Kasumi-1 (cell line): Measurements from ENCODE around the gene TM9SF2.
"Not testable (repeated sequence)": the region's sequence is repeated elsewhere in the genome, so short reads cannot be mapped to it uniquely, and the experiment has no call there.

Experiments used
- DNase-seq, 2 experiments: peaks; one replicate each; lab custom pipeline; 2025; lab: John Stamatoyannopoulos, UW

The TM9SF2 gene, protein sequence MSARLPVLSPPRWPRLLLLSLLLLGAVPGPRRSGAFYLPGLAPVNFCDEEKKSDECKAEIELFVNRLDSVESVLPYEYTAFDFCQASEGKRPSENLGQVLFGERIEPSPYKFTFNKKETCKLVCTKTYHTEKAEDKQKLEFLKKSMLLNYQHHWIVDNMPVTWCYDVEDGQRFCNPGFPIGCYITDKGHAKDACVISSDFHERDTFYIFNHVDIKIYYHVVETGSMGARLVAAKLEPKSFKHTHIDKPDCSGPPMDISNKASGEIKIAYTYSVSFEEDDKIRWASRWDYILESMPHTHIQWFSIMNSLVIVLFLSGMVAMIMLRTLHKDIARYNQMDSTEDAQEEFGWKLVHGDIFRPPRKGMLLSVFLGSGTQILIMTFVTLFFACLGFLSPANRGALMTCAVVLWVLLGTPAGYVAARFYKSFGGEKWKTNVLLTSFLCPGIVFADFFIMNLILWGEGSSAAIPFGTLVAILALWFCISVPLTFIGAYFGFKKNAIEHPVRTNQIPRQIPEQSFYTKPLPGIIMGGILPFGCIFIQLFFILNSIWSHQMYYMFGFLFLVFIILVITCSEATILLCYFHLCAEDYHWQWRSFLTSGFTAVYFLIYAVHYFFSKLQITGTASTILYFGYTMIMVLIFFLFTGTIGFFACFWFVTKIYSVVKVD

DNA sequence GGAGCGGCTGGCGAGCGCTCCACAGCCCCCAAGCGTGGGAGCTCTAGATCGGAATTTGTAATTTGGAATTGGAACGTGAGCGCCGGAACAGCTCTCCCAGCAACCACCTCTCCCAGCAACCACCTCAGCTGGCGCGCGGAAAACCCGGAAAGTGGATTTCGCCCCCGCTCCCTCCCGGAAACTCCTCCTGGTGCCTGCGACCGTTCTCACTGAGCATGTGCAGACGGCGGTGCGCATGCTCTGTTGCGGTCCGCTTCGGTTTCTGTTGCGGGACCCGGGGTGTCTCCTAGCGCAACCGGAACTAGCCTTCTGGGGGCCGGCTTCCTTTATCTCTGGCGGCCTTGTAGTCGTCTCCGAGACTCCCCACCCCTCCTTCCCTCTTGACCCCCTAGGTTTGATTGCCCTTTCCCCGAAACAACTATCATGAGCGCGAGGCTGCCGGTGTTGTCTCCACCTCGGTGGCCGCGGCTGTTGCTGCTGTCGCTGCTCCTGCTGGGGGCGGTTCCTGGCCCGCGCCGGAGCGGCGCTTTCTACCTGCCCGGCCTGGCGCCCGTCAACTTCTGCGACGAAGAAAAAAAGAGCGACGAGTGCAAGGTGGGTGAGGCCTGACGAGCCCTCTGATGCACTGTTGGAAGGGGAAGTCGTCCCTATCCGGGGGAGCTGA, at the start of gene TM9SF2:
Gene TM9SF2, plus strand, starts transcription at position 289 of the 664 bp plus-strand sequence. Its CDS starts 135 bp downstream, at position 424.
- DNase-seq: peak; percentile 95 to 98

DNA sequence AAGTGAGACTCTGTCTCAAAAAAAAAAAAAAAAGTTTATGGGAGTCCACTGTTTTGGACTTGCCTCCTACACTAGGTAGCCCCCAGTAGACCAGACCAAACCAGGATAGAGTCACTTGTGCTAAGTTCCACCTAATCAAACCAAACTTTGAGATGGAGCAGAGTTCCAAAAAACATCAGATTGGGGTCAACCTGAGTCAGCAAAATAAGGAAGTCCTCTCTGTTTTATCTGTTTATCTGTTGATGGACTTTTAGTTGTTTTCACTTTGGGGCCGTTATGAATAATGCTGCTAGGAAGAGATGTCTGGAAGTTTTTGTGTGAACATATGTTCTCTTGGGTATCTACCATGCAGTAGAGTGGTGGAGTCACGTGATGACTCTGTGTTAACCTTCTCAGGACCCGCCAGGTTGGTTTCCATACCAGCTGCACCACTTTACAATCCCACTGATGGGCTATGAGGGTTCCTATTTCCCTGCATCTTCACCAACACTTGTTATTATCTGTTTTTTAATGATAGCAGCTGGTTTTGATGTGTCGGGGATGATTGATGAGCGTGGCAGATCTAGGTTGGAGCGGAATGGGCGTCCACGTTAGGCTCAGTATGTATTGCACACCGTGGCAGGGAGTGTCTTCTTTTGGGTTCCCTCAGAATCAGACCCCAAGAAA, 46.6 kb upstream of the TM9SF2 start:
- DNase-seq: no peak

DNA sequence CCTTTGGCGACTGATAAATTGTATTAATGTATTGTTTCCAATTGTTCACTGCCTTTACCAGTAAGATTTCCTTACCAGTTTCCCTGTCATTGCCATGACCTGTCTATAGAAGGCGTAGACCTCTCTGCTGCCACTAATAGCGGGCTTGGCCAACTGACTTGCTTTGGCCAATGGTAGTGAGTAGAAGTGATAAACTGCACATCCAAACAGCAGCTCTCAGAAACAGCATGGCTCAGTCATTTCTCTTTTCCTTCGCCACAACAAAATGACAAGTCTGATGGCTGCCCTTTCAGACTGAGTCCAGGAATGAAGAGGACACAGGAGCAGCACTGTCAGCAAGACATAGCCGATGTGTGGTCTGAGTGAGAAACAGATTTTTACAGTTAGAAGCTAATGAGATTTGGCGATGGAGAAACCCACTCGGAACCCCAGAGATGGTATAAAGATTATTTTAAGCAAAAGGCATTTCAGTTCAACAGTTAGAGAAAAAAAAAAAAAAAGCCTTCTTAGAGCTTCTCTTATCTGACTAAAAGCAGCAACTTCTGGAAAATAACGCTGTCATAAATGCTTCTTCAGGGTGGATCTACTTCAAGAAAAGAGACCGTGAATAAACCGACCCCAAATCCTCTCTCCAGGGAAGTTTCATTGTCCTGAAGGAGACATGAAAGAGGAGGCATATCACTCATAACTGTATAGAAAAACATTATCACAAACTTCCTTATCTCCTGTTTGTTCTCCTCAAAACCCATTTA, 42.0 kb upstream of the TM9SF2 start:
- DNase-seq: no peak

DNA sequence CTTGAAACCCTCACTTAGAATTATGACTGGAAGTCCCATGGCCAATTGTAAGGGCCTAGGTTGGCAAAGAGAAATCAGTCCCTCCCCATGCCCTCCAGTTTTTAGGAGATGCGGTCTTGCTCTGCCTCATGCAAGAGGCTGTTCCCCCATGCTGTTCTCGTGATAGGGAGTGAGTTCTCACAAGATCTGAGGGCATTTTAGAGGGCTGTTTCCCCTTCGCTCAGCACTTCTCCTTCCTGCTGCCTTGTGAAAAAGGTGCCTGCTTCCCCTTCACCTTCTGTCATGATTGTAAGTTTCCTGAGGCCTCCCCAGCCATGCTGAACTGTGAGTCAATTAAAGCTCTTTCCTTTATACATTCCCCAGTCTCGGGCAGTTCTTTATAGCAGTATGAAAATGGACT, 40.5 kb upstream of the TM9SF2 start:
- peak; percentile 28 to 53 for DNase-seq

DNA sequence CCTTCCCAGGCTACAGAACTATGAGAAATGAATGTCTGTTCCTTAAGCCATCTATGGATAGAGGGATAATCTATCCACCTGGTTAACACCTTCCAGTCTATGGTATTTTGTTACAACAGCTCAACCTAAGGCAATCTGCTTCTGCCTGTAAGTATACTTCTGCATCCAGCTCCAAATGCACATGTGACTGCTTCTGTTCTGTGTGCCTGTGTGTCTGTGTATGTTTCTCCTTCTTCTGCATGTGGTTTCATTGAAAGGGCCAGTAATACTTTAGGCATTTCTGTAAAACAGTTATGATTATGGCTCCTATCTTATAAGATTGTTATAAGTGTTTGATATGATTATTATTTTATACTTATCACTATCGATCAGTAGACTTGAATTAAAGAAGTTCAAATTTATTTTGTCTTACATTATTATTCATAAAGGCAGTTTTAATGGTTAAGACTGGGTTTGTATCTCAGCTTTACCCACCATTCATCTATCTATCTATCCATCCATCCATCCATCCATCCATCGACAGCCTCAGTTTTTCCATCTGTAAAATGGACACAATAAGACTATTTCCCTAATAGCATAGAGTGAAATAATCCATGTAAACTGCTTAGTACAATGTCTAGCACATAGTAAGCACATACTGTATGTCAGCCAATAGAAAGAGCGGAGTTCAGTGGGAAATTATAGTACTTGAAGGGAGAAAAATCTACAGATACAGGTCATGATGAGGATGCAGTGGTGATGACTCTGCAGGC, 37.5 kb upstream of the TM9SF2 start:
- no peak for DNase-seq

DNA sequence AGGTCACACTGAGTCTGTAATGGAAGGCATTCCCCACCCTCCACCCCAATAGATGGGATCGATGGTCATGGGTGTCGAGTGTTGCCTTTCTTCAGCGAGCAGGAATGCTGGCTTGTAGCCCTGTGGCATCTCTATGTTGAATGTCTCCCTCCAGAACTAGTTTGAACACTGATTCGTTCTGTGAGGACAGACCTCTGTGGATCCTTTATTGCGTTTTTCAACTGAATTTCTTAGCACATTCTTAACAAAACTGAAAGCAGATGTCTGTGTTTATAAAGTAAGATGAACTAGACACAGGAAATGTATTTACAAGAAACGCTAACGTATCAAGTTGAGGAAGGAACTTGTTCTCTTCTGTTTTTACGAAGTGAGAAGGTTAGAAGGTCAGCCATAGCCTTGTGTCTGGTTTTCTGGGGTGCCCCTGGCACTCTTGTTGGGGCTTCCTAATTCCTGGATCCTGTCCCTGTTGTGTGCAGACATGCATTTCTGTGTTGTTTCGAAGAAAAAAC, 36.8 kb upstream of the TM9SF2 start:
- DNase-seq: peak in 1 of 2 experiments; percentile 15

DNA sequence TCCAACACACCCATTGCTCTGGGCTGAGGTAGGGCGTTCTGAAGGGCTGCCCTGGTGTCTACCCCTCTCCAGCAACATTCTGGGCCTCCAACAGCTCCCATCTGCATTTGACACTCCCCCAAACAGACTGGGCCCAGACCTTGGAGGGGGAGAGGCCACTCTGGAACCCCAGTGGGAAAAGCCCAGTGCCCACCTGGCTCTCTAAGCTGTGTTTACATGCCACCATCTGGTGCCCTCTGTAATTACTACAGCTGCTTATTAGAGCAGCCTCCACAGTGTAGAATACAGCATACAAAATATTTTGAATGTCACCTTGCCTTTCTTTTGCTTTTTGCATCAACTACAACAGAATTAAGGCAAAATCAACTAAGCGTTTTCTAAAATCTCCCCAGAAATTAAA, 35.8 kb upstream of the TM9SF2 start:
- no peak for DNase-seq

DNA sequence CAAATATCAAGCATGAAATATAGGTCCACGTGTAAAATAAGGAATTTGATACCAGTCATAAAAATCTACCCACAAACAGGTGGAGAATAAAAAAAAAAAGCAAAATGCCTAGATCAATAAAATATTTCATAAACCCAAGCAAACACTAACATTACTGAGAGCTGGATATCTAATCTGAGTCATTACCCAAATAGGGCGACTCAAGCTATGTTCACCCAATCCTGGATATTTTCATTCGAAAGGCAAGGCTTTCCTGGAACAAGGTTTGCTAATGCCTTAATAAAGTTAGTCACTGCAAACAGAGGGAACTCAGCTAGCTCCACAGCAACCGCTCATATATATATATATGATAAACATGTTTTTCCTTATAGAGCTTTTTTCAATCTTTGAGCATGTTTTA, 33.5 kb upstream of the TM9SF2 start:
- DNase-seq: no peak

DNA sequence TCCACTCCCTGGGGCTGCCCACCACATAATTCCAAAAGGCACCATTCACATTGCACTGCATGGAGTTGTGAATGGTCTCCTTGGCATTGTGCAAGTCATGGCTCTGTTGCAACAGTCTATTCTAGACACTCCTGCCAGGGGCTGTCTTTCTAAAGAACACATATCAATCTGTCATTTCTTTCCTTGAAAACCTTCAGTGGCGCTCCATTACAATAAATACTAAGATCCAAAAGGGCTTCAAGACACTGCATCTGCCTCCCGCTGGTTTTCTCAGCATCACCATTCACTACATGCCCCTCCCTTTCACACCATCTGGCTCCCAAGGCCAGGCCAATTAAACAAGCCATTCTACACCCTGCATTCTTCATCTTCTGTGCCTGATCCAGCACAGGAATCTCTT, 32.2 kb upstream of the TM9SF2 start:
- no peak for DNase-seq

DNA sequence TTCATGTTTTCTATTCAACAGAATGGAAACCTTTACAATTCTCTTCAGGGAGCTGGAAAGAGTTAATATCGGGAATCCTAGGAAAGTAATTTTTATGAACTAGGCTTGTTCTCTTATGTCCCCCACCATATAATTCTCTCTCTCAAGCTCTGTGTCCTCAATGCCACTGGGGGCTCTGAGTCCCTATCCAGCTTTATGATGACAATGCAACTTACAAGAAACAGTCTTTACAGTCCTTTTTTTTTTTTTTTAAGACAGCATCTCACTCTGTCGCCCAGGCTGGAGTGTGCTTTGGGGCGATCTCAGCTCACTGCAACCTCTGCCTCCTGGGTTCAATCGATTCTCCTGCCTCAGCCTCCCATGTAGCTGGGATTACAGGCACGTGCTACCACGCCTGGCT, 31.2 kb upstream of the TM9SF2 start:
- DNase-seq: no peak

- no peak for DNase-seq
Measured at GRCh38 chr13:99471221-99472121, 29.8 kb upstream of the TM9SF2 start.

DNA sequence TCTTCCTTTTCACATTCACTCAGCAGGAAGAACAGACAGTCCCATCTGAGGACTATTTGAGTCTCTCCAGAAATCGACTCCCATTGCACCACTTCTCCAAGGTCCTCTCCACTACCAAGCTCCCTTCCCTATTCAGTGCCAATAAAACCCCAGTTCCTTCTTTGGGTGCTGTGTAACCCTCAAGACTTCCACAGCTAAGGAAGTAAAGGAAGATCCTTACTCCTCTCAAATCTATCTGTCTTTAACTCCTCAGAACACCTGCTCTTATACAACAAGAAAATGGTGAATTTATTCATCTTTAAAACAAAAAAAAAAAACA, 29.2 kb upstream of the TM9SF2 start:
- peak in 1 of 2 experiments; percentile 9 for DNase-seq

DNA sequence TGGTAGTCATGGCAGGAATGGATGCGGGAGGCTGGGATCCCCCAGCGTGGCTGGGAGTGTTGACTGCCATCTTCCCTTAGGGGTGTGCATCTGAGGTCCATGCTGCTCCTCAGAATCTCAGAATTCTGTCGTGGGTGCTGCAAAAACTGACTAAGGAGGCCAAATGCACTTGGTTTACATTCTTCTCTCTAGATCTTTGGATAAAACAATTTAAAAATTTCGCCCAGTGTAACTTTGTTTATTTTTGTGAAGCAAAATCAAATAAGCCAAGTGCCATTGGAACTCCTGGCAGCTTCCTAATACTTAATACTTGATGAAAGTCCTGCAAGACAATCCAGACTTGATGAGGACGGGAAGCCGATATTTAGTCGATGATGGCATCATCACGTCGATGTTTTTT, 27.8 kb upstream of the TM9SF2 start:
- DNase-seq: no peak

DNA sequence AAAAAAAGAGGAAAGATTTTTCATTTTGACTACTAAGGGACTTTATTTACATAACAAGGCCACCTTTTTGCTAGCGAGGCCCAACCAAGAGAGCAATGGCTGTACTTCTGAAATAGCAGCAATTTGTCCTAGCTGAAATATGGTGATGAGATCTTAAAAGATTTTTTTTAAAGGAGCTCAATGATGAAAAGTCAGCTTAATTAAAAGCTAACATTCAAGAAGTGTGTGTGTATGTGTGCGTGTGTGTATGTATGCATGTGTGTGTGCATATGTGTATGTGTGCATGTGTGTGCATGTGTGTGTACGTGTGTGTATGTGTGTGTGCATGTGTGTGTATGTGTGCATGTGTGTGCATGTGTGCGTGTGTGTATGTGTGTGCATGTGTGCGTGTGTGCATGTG, 24.6 kb upstream of the TM9SF2 start:
- no peak for DNase-seq

- DNase-seq: no peak
Measured at GRCh38 chr13:99477493-99477892, 23.8 kb upstream of the TM9SF2 start.

- no peak for DNase-seq
Measured at GRCh38 chr13:99481366-99481765, 19.9 kb upstream of the TM9SF2 start.

DNA sequence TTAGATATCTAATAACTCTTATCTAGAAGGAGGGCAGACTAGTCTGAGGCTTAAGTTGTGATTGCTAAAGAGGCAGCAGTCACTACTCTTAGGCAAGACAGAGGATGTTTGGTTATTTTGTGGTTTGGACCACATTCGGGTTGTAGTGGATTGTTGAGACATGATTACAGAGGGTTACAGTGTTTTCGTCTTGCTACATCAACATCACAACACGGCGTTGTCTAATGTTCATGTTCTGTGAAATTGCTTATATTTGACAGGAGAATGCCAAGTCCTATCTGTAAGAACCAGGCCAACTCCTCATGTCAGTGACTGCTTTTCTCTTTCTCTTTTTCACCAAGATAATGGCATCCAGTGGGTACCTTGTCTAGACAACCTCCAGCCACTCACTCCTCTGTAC, 16.8 kb upstream of the TM9SF2 start:
- DNase-seq: peak; percentile 24 to 41

- DNase-seq: no peak
Measured at GRCh38 chr13:99486996-99487395, 14.3 kb upstream of the TM9SF2 start.

DNA sequence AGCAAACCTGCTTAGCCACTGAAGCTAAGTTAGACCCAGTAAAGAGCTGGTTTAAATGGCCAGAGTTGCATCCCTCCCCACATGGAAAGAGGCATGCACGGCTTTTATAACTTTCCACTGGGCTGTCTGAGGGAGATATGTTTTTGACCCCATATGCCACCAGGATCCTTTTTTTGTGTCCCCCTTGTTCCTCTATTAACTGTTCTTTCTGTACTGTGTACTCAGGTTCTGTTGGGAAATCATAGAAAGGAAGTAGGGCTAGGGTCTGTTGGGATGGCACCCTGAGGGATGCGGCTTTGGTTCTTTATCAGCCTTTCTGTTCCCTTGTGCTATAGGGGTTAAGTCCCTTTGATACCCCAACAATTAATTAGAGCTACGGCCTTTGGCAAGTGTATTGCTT, 12.2 kb upstream of the TM9SF2 start:
- DNase-seq: no peak

GRCh38 chr13:99491750-99492149, 9.5 kb upstream of the TM9SF2 start:
- DNase-seq: not testable (repeated sequence)
